ENCODE data around the gene OR51Q1.

The OR51Q1 gene

GRCh38 chr11:5449023-5449422 lies 27.1 kb downstream of the OR51Q1 start, which contains the start of gene OR51I2:
Gene OR51I2, plus strand, starts transcription at chr11:5449323. Its CDS starts 4,166 bp downstream, at chr11:5453489.
- no peaks in the 10 kb centered on the region for H3K36me3 ChIP-seq (ENCODE audit: control insufficient read depth, insufficient read depth, low read length)
- H3K27me3 ChIP-seq (ENCODE audit: control insufficient read depth, insufficient read depth, low read length), result no peaks in the 10 kb centered on the region
- H3K4me1 ChIP-seq (ENCODE audit: control insufficient read depth, insufficient read depth, low read length), result no peaks in the 10 kb centered on the region
- H3K27ac ChIP-seq (ENCODE audit: low read depth, low read length), result no peak within 1 kb of the TSS
- no peak within 1 kb of the TSS for H3K4me3 ChIP-seq (ENCODE audit: low read length)
- no peak within 1 kb of the TSS for H3K9ac ChIP-seq (ENCODE audit: low read length)

GRCh38 chr11:5449432-5449831 lies 27.5 kb downstream of the OR51Q1 start:
- Histone ChIP-seq H3K27ac (ENCODE audit: low read depth, low read length) (no peak overlapping the region), H3K4me3 (ENCODE audit: low read length) (no peak overlapping the region), H3K36me3 (ENCODE audit: control insufficient read depth, insufficient read depth, low read length) (no peaks in the 10 kb centered on the region), H3K9ac (ENCODE audit: low read length) (no peak overlapping the region), H3K4me1 (ENCODE audit: control insufficient read depth, insufficient read depth, low read length) (no peaks in the 10 kb centered on the region), H3K27me3 (ENCODE audit: control insufficient read depth, insufficient read depth, low read length) (no peaks in the 10 kb centered on the region)

DNA sequence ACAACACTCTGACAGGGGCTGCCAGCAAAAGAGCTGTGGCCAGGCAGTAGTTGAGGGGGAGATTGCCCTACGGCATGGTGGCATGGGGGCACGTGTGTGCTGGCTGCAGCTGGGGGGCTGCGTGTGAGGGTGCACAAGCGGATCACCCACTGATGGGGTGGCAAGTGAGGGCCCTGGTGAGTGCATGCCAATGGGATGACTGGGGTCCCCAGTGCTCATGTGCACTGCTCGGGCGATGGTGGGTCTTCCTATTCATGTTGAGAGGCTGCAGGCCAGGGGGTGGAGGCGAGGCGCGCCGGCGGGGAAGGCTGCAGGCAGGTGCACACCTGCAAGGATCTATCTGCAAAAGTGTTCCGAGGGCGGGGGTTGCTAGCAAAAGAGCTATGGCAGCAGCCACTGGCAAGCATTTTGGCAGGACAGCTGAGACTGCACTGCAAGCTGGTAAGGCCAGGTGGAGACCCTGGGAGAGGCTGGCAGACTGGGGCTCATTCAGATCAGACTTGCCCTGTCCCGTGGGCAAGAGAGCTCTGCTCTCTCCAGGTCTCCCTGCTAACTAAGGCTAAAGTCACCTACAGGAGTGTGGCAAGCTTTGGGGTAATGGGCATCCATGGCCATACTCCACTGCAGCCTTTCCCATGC lies 39.2 kb downstream of the OR51Q1 start:
- no peaks in the 10 kb centered on the region for H3K27me3 ChIP-seq (ENCODE audit: control insufficient read depth, insufficient read depth, low read length)
- no peaks in the 10 kb centered on the region for H3K36me3 ChIP-seq (ENCODE audit: control insufficient read depth, insufficient read depth, low read length)
- H3K4me3 ChIP-seq (ENCODE audit: low read length), result no peak overlapping the region
- H3K27ac ChIP-seq (ENCODE audit: low read depth, low read length), result no peak overlapping the region
- H3K9ac ChIP-seq (ENCODE audit: low read length), result no peak overlapping the region
- no peaks in the 10 kb centered on the region for H3K4me1 ChIP-seq (ENCODE audit: control insufficient read depth, insufficient read depth, low read length)

DNA sequence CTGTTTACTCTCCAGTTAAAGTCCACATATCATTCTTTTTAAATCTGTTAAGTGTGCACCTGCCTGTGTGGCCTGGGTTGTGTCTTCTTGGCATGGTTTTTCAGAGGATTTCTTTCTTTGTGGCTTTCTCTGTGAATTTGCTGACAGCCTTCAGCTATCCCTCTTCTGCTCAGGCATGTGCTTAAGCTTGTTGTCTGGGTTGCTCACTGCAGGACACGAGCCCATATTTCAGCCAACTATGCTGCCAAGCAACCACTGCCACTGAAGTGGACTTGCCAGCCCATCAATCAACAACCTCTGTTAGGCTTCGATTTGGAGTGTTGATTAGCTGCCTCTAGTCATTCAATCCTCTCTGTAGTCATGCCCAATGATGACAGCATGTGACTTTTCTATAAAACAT lies 45.6 kb downstream of the OR51Q1 start:
- no peaks in the 10 kb centered on the region for H3K36me3 ChIP-seq (ENCODE audit: control insufficient read depth, insufficient read depth, low read length)
- no peaks in the 10 kb centered on the region for H3K27me3 ChIP-seq (ENCODE audit: control insufficient read depth, insufficient read depth, low read length)
- no peaks in the 10 kb centered on the region for H3K4me1 ChIP-seq (ENCODE audit: control insufficient read depth, insufficient read depth, low read length)
- H3K4me3 ChIP-seq (ENCODE audit: low read length), result no peak overlapping the region
- H3K9ac ChIP-seq (ENCODE audit: low read length), result no peak overlapping the region
- no peak overlapping the region for H3K27ac ChIP-seq (ENCODE audit: low read depth, low read length)

Data from rectal smooth muscle tissue (tissue), 1 donor.